Raji (cell line): ENCODE measurements around the gene CRYGC.

Experiments used
- POLR2A ChIP-seq: IDR thresholded peaks from 2 replicates; pipeline ENCODE4 v1.6.1; 2011; ENCODE audit warnings: low read depth, low read length, control low read depth; ENCODE audit not compliant: insufficient read depth

The CRYGC gene, protein sequence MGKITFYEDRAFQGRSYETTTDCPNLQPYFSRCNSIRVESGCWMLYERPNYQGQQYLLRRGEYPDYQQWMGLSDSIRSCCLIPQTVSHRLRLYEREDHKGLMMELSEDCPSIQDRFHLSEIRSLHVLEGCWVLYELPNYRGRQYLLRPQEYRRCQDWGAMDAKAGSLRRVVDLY

GRCh38 chr2:208129744-208130711 lies at the start of gene CRYGC:
CRYGC (minus strand) TSS chr2:208129828; CDS start chr2:208129792, 36 bp downstream.
- TF ChIP-seq POLR2A = no peak

- no peak for TF ChIP-seq POLR2A
Measured at GRCh38 chr2:208179028-208179609, 49.5 kb upstream of the CRYGC start.

- TF ChIP-seq POLR2A = no peak
Measured at GRCh38 chr2:208175840-208176153, 46.2 kb upstream of the CRYGC start.

DNA sequence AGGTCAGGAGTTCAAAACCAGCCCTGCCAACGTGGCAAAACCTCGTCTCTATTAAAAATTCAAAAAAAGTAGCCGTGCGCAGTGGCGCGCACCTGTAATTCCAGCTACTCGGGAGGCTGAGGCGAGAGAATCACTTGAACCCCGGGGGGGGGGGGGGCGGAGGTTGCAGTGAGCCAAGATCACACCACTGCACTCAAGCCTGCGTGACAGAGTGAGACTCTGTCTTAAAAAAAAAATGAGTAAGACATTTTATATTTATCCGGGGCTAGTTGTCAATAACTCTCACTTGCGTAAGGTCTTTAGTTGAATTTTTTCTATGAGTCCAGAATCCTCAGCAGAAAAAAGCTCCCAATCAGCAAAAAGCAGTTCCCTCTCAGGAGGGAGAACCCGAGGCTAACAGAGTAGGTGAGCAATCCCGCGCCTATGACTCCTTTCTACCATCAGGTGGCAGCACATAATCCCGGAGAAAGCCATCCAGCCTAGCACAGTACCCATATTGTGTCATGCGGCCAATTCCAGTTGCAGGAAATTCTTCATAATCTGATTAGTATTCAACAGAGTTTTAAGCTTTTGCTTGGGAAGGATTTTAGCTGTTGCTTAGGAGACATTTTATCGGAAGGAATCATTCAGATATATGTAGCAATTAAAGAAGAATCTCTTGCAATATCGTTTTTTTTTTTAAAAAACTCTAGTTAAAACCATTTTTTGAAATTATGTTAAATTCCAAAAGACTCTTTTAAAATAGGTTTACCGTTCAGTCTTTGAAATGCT lies 45.6 kb upstream of the CRYGC start:
- TF ChIP-seq POLR2A = no peak

DNA sequence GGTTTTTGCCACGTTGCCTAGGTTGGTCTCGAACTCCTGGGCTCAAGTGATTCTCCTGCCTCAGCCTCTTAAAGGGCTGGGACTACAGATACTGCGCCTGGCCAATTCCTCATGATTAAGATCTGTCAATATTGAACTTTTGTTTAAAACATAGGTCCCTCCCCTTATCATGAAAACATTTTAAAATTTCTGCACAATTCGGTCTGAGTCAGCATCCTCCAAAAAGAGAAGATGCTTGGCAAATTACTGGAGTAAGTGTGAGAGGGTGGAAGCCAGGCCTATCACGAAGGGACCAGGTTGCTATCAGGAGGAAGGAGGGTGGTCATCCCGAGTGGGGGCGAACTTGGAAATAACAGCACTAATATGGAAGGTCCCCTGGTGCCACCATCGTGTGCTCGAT lies 44.5 kb upstream of the CRYGC start:
- TF ChIP-seq POLR2A = no peak

- TF ChIP-seq POLR2A = no peak
Measured at GRCh38 chr2:208172125-208172524, 42.5 kb upstream of the CRYGC start.

DNA sequence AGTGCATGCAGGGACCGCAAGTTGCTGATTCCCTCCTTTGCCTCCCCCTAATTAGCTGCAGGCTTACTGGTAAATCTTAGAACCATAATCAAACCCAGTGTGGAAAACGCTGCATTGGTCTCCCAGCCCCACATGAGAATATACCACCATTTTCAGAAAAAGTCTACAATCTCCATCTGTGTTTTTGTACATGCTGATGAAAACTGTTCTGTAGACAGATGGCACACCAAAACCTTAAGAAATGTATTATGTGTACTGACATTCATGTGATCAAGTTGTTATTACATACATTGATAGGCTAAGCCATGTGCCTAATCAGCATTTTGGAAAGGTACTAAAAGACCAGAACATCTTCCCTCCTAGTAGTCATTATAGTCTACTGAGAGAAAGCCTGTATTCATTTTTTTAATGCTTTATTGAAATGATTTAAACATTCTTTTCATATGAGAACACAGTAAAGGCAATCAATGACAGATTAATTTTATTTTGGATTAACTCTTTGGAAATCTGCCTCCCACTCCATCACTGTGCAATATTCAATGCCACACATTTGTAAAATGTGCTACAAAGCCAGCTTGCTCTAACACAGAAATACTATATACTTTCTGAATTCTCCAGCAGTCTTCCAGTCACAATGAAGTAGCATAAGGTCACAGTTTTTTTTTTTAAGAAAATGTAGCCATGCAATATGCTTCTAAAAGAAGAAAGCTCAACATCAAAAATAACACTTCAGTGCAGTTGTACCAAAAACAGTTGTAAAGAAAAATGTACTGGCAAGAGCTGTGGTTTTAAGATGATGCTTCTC lies 35.5 kb upstream of the CRYGC start:
- TF ChIP-seq POLR2A = no peak

DNA sequence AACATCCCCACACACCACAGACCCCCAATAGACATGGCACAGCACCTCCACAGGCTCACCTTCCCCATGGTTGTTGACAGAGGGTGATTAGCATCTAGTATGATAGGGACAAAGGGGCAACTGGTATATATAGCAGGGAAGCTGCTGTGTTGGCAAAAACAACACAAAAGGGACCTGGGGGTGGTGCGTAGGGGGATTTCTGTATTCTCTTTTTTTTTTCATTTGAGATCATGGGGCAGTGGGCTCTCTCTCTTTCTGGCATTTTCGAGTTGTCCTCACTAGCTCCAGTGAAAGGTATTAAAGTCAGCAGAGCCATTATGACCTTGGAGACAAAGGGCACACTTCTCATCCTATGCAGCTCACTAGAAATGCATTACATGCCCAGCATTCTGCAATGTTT lies 33.9 kb upstream of the CRYGC start, which contains the start of gene CRYGA:
CRYGA (minus strand) TSS at position 101 of the 400 bp plus-strand sequence; CDS start at position 68, 33 bp downstream.
- no peak for TF ChIP-seq POLR2A

- TF ChIP-seq POLR2A = no peak
Measured at GRCh38 chr2:208156439-208156838, 26.8 kb upstream of the CRYGC start.

GRCh38 chr2:208153156-208153555 lies 23.5 kb upstream of the CRYGC start:
- no peak for TF ChIP-seq POLR2A

DNA sequence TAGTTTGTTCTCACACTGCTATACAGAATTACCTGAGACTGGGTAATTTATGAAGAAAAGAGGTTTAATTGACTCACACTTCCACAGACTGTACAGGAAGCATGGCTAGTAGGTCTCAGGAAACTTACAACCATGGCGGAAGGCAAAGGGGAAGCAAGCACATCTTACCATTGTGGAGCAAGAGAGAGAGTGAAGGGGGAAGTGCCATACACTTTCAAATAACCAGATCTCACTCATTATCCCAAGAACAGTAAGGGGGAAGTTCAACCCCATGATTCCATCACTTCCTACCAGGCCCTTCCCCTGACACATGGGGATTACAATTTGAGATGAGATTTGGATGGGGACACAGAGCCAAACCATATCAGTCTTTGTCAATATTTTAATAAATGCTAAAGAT lies 21.3 kb upstream of the CRYGC start:
- TF ChIP-seq POLR2A = no peak

DNA sequence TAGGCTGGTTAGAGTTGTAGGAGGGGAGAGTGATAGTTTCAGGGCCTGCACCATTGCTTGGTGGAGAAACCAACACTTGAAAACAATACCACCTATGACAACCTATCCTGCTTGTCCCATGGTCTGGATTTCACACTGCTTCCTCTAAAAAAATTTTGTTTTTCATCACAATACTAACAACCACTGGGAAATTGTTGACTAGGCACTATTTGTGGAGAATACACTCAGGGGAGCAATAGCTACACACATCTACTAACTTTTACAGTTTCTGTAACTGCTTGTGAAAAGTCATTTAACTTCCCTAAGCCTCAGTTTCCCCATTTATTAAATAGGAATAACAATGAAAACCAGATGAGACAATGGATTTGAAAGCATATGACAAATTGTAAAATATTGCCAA lies 20.5 kb upstream of the CRYGC start:
- TF ChIP-seq POLR2A = no peak

DNA sequence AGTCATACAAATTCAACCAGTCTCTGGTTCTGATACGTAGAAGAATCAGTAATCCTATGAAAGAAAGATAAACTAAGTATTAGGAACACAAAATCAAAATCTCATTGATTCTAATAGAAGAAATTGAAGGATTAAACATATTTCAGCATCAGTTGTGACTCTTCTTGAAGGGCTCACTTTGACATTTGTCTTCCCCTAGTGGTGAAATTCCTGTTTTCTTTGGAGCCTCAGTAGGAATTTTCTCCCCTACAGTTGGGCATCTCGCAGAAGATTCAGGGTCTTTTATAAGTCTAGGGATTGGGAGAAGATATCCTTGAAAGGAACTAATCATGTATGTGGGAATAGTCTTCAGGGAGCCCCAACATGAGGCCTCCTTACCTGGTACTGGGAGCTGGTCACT lies 19.2 kb upstream of the CRYGC start:
- no peak for TF ChIP-seq POLR2A

DNA sequence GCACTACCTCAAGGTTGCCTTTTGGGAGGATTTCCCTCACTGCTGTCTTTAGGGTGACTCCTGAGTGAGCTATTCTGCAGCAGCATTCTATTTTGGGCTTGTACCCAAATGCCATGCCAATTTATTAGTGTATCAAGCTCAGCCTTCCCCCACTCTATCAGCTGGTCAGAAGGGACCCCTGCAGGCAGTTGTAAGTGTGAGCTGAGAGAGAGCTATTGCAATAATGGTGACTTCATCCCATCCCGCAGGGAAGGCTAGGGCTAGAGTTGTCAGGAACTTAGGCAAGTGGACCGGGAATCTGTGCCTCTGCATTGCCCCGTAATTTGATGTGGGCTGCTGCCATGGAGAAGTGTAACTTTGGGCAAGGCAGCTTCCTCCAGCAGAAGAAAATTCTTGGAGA lies 18.1 kb upstream of the CRYGC start:
- TF ChIP-seq POLR2A = no peak

GRCh38 chr2:208147008-208147407 lies 17.4 kb upstream of the CRYGC start:
- TF ChIP-seq POLR2A = no peak

DNA sequence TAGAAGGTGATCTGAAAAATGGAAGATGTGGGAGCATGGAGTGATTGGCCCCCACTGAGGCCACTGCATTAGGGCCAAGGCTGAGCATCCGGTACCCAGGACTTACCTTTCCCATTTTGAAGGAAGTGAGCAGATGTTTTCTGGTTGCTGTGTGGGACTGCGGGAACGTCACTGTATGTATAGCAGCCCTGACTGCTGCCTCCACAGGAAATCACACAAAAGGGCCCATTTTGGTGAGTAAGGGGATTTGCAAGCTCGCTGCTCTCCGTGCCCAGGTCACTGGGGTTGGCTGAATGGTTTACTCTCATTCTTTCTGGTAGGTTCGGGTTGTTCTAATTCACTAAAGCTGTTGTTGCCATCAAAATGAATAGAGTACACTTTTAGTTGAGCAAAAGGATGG lies 16.4 kb upstream of the CRYGC start, which contains the start of gene CRYGB:
CRYGB (minus strand) TSS at position 153 of the 400 bp plus-strand sequence; CDS start at position 115, 38 bp downstream.
- no peak for TF ChIP-seq POLR2A
